CD4-positive, alpha-beta T cell treated with Interleukin-6 for 4 hours (primary cell): Measurements from ENCODE around the gene MLLT10.
"Not testable (repeated sequence)": the region's sequence is repeated elsewhere in the genome, so short reads cannot be mapped to it uniquely, and the experiment has no call there.

Experiments
- DNase-seq: peaks from one replicate; pipeline ENCODE4 v3.0.0-alpha.2; 2020; ENCODE audit warnings: mixed read lengths

The MLLT10 gene

DNA sequence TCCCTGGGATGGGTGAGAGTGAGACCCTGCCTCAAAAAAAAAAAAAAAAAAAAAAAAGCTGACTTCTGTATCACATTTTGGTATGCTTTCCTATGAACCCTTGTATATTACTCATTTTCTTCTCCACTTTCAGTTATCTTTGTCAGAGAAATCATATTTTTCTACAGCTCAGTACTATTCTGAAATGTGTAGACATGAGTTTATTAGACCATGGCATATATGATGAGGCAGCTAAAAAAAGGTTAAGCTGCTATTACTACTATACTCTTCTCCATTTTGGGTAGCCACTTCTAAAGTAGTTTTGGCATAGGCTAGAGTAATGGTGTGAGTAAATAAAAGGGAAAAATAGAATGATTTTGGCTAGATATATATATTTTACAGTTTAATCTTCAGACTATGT is 53.4 kb downstream of the MLLT10 start:
- DNase-seq, result no peak

DNA sequence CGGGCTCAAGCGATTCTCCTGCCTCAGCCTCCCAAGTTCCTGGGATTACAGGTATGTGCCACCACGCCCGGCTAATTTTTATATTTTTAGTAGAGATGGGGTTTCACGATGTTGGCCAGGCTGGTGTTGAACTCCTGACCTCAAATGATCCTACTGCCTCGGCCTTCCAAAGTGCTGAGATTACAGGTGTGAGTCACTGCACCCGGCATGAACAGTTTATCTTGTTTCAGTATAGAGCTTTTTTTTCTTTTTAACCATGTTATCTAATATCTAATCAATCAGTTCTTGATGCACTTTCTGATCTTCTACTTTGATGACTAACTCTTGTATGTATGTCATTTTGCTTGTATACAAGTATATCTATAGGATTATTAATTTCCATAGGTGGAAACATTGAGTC is 54.1 kb downstream of the MLLT10 start:
- not testable (repeated sequence) for DNase-seq

GRCh38 chr10:21593986-21594385 is 60.0 kb downstream of the MLLT10 start:
- DNase-seq, result no peak

DNA sequence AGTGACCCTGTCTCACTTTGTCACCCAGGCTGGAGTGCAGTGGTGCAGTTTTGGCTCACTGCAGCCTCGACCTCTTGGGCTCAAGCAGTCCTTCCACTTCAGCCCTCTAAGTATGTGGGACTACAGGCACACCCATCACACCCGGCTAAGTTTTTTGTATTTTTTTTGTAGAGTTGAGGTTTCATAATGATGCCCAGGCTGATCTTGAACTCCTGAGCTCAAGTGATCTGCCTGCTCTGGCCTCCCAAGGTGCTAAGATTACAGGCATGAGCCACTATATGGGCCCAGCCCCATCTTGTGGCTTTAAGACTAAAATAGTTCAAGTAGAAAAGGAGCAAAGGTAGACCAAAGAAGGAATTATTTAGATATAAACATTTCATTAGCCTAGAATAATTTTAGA is 65.5 kb downstream of the MLLT10 start:
- DNase-seq, result no peak

- no peak for DNase-seq
Measured at GRCh38 chr10:21600804-21601433, 66.9 kb downstream of the MLLT10 start.

DNA sequence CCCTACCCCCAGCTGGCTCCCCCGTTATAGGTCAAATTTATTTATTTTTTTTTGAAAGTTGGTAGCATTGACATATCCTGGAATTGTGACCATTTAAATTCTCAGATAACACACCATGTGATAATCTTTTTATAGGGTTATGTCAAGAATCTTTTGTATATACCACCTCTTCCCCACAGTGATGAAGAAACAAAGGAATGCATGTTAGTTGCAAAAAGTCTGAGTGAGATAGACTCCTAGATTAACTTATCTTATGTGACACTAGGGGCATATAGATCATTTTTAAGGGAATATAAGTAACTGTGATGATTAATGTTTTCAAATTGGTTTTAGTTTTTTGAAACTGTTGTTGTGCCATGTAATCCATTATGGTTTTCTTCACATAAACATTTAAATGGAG is 68.3 kb downstream of the MLLT10 start:
- no peak for DNase-seq

DNA sequence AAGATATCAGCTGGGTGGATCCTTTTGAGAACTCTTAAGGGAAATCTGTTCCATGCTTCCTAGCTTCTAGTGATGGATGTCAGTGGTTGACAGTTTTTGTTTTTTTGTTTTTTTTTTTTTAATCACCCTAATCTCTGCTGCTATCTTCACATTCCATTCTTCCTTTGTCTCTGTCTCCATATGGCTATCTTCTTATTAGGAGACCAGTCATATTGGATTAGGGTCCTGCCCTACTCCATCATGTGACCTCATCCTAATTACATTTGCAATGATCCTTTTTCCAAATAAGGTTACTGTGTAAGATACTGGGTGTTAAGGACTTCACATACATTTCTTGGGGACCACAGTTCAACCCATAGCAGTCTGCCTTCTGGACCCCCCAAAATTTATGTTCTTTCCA is 69.7 kb downstream of the MLLT10 start:
- no peak for DNase-seq

DNA sequence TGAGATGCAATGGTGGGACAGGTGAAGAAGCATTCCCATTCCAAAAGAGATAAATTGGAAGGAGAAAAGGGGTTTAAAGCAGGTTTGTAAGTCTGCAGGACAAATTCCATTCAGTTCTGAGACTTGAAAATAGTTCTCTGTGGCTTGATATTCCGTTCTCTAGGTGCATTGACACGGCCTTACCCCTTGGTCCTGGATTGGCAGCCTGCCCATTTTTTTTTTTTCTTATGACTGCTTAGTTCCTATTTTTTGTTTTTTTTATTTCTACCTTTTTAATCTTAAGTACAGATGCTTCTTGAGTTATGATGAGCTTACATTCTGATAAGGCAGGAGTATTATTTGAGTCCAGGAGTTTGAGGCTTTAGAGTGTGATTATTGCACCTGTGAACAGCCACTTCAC is 70.6 kb downstream of the MLLT10 start:
- no peak for DNase-seq

- no peak for DNase-seq
Measured at GRCh38 chr10:21607907-21608306, 73.9 kb downstream of the MLLT10 start.

DNA sequence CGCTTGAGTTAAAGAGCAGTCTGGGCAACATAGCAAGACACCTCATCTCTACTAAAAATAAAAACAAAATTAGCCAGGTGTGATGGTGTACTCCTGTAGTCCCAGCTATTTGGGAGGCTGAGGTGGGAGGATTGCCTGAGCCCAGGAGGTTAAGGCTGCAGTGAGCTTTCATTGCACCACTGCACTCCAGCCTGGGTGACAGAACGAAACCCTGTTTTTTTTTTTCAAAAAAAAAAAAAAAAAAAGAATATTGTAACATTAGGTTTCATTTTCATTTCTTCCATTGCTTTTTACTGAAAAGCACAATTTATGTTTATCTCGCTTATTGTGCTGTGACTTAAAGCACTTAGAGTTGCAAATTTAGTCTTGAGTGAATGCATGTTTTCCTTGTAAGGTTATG is 80.0 kb downstream of the MLLT10 start:
- no peak for DNase-seq

GRCh38 chr10:21617267-21617666 is 83.2 kb downstream of the MLLT10 start:
- no peak for DNase-seq

GRCh38 chr10:21623291-21623690 is 89.3 kb downstream of the MLLT10 start:
- no peak for DNase-seq

DNA sequence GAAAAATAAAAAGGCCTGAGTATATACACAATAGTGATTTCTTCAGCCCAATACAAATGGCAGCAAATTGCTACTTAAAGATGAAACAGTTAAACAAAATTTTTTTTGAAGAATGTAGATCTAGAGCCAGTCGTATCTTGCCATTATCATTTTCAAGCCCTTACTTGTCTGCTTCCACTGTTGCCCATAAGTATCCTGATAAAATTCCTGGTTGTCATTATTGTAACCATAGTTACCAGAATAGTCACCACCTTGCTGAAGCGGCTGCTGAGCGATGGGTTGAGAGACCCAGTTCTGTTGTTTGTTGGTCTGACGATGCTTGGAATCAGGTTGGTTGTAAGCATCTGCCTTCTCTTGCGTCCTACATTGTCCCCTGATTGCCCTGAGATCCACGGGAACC is 90.4 kb downstream of the MLLT10 start:
- DNase-seq, result not testable (repeated sequence)

- DNase-seq, result no peak
Measured at GRCh38 chr10:21624951-21625350, 90.9 kb downstream of the MLLT10 start.

- DNase-seq, result no peak
Measured at GRCh38 chr10:21625623-21626229, 91.7 kb downstream of the MLLT10 start.

- DNase-seq, result no peak
Measured at GRCh38 chr10:21626457-21627161, 92.6 kb downstream of the MLLT10 start.

DNA sequence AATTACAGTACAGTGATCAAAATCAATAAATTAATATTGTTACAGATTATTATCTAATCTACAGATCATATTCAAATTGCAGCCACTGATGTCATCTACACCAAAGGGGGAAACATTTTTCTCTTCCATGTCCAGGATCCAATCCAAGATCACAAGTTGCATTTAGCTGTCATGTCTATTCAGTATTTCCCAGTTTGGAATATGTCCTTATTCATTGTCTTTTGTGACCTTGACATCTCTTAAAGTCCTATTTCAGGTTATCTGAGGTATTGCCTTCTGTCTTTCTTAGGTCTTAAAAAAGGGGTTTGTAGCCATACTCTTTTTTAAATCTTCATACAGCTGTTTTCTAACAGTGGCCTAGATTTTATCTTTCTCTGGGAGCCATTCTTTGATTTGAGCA is 93.3 kb downstream of the MLLT10 start:
- DNase-seq, result no peak

DNA sequence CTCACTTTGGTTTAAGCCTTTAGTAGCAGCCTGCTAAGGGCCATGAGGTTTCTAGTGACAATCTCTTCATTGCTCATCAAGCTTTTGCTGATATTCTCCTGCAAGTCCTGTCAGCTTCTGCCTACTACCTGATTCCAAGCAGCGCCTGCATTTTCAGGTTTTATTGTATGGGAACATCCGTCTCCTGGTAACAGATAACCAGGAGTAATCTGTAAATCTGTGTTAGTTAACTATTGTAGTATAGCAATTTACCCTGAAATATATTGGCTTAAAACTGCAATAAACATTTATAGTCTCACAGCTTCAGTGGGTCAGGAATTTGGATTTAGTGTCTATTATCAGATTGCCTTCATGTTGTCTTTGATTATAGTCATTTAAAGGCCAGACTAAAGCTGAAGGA is 94.0 kb downstream of the MLLT10 start:
- no peak for DNase-seq

GRCh38 chr10:21628645-21629044 is 94.6 kb downstream of the MLLT10 start:
- DNase-seq, result not testable (repeated sequence)

- no peak for DNase-seq
Measured at GRCh38 chr10:21634599-21635365, 100.8 kb downstream of the MLLT10 start.

DNA sequence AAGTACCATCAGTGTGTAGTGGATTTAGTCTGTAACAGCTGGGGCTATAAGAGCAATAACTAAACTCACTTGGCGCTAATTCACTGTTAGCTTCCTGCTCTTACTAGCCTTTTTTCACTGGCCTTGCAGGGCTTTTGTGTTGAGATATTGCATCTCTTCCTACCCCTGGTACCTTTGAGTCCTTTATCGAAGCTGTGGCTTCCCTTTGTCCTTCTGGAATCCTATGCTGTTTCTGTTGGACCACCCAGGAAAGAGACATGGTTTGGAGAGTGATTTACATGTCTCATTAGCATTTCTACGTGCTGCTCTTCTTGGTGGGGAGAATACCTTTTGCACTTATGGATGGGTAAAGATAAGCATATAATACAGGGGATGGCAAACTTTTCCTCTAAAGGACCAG is 103.8 kb downstream of the MLLT10 start:
- no peak for DNase-seq

- DNase-seq, result no peak
Measured at GRCh38 chr10:21638681-21639080, 104.6 kb downstream of the MLLT10 start.

GRCh38 chr10:21648040-21648439 is 114.0 kb downstream of the MLLT10 start:
- DNase-seq, result no peak

DNA sequence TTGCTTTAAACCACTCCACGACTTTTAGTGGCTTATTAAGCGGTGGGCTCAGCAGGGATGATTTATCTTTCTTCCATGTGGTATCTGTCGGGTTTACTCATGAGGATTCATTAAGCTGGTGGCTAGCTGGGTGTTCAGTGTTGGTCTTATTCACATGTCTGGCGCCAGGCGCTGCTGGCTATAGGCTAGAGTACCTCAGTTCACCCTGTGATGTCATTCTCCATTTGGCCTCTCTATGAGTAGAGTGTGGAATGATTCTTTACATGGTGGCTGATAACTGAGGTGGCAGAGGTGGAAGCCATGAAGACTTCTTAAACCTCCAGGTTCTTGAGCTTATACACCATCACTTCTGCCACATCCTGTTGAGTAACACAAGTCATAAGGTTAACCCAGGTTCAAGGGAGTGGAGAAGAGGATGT is 115.4 kb downstream of the MLLT10 start:
- no peak for DNase-seq
